Measurements from ENCODE around the gene CCDC24. TPM values are rescaled to one million over a fixed set of nuclear protein-coding genes. Genes with fewer than 3 reads are reported as not detected.
A peak's percentile ranks its signal among the peaks of the same experiment; 100 is the strongest.

Gene CCDC24
- total and polyA plus RNA-seq, 2 of the 13 experiments (the other 11 are each of a cell fraction or from before 2014, with no cell fraction given) = 1.4 to 2.9 TPM

DNA sequence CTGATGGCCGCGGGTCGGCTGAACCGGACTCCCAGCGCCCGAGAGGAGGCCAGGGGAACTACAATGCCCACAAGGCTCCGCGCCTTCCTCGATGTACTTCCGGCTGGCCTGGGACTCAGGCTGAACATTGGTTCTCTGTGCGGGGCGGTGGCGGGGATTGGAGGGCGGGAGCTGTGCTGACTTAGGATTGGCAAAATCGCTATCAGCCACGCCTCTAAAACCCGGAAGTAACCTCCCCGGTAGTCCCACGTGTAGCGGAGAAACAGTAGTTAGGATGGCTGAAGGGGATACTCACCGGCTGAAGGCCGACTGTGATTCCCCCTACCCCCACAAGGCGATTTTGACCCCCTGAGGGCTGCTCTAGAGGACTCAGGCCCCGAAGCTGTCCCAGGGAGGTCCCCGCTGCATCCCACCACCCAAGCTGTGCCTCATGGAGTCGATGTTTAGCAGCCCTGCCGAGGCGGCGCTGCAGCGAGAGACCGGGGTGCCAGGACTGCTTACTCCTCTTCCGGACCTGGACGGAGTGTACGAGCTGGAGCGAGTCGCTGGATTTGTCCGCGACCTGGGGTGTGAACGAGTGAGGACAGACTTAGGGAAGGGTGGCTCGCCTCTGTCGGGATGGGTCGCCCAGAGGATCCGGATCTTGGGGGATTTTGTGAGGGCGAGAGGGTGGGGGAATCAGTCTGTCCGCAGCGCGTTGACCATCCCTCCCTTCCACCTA is 21.5 kb upstream of the CCDC24 start, which contains the start of gene DPH2 (continued):
- TF ChIP-seq, protein P1, sequence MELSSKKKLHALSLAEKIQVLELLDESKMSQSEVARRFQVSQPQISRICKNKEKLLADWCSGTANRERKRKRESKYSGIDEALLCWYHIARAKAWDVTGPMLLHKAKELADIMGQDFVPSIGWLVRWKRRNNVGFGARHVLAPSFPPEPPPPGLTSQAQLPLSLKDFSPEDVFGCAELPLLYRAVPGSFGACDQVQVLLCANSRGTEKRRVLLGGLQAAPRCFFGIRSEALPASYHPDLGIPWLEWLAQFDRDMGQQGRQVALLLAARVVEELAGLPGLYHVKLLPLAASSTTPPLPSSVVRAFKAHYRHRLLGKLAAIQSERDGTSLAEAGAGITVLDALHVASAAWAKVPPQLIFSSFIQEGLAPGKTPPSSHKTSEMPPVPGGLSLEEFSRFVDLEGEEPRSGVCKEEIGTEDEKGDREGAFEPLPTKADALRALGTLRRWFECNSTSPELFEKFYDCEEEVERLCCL (CRISPR knock-in tag; IDR thresholded peaks at IDR 0.05; ENCODE audit: borderline replicate concordance) = no peak
- peak; percentile 93 for TF ChIP-seq SP2 (CRISPR knock-in tag; IDR thresholded peaks at IDR 0.05)
- TF ChIP-seq, protein P2, sequence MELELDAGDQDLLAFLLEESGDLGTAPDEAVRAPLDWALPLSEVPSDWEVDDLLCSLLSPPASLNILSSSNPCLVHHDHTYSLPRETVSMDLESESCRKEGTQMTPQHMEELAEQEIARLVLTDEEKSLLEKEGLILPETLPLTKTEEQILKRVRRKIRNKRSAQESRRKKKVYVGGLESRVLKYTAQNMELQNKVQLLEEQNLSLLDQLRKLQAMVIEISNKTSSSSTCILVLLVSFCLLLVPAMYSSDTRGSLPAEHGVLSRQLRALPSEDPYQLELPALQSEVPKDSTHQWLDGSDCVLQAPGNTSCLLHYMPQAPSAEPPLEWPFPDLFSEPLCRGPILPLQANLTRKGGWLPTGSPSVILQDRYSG (CRISPR knock-in tag; IDR thresholded peaks at IDR 0.05) = no peak
- 0 out of 2 replicates have a peak, but pooled peaks have one; percentile 21 for TF ChIP-seq TAF1 (CRISPR knock-in tag; IDR thresholded peaks at IDR 0.05)
- 0 out of 2 replicates have a peak, but pooled peaks have one; percentile 62 for TF ChIP-seq NFIB (CRISPR knock-in tag; IDR thresholded peaks at IDR 0.05; ENCODE audit: borderline replicate concordance)
- TF ChIP-seq, protein P3, sequence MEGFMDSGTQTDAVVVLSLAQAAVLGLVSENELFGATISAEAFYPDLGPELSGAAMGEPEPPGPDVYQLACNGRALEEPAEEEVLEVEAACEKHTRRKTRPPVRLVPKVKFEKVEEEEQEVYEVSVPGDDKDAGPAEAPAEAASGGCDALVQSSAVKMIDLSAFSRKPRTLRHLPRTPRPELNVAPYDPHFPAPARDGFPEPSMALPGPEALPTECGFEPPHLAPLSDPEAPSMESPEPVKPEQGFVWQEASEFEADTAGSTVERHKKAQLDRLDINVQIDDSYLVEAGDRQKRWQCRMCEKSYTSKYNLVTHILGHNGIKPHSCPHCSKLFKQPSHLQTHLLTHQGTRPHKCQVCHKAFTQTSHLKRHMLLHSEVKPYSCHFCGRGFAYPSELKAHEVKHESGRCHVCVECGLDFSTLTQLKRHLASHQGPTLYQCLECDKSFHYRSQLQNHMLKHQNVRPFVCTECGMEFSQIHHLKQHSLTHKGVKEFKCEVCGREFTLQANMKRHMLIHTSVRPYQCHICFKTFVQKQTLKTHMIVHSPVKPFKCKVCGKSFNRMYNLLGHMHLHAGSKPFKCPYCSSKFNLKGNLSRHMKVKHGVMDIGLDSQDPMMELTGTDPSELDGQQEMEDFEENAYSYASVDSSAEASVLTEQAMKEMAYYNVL (CRISPR knock-in tag; IDR thresholded peaks at IDR 0.05; ENCODE audit: borderline replicate concordance) = no peak
- TF ChIP-seq FOSL2 (CRISPR knock-in tag; IDR thresholded peaks at IDR 0.05) = 0 out of 2 replicates have a peak, but pooled peaks have one; percentile 18

Measured in HepG2 (cell line).